CD4-positive, alpha-beta T cell treated with Interleukin-4 for 4 hours (primary cell): Measurements from ENCODE around the gene CPT1C.

Source experiments
- DNase-seq: peaks from one replicate; pipeline ENCODE4 v3.0.0-alpha.2; 2020

Gene CPT1C

GRCh38 chr19:49684251-49684982, 6.5 kb upstream of the CPT1C start:
- no peak for DNase-seq

GRCh38 chr19:49684983-49685553, 5.8 kb upstream of the CPT1C start:
- no peak for DNase-seq

- no peak for DNase-seq
These were observed 5.0 kb upstream of the CPT1C start for GRCh38 chr19:49685845-49686332.

- DNase-seq, result no peak
These were observed 4.3 kb upstream of the CPT1C start for GRCh38 chr19:49686503-49687088.

- no peak for DNase-seq
These were observed 3.8 kb upstream of the CPT1C start for GRCh38 chr19:49687150-49687549.

GRCh38 chr19:49687566-49688316, 3.2 kb upstream of the CPT1C start:
- no peak for DNase-seq

- no peak for DNase-seq
These were observed 2.3 kb upstream of the CPT1C start for GRCh38 chr19:49688531-49689132.

- peak; percentile 7 for DNase-seq
These were observed 1.5 kb upstream of the CPT1C start, which contains the start of gene ADM5 for GRCh38 chr19:49689133-49690078. Gene ADM5 (plus strand): TSS chr19:49689594. CDS start chr19:49689838, 244 bp downstream.

- DNase-seq, result no peak
These were observed 749 bp upstream of the CPT1C start for GRCh38 chr19:49690079-49690655.

GRCh38 chr19:49691243-49692146, 579 bp downstream of the CPT1C start:
- no peak for DNase-seq

GRCh38 chr19:49692147-49692506, 1.2 kb downstream of the CPT1C start:
- no peak for DNase-seq

- no peak for DNase-seq
These were observed 5.2 kb downstream of the CPT1C start for GRCh38 chr19:49696115-49696514.

GRCh38 chr19:49696865-49697264, 5.9 kb downstream of the CPT1C start:
- no peak for DNase-seq

GRCh38 chr19:49699364-49699763, 8.4 kb downstream of the CPT1C start:
- no peak for DNase-seq

GRCh38 chr19:49700563-49700962, 9.6 kb downstream of the CPT1C start:
- no peak for DNase-seq

- DNase-seq, result no peak
These were observed 10.4 kb downstream of the CPT1C start for GRCh38 chr19:49701271-49701786.

GRCh38 chr19:49704888-49705642, 14.1 kb downstream of the CPT1C start:
- no peak for DNase-seq

- DNase-seq, result no peak
These were observed 15.0 kb downstream of the CPT1C start for GRCh38 chr19:49705919-49706318.

- no peak for DNase-seq
These were observed 19.5 kb downstream of the CPT1C start for GRCh38 chr19:49710372-49710951.
